ENCODE data around the gene ACRV1. TPM values are rescaled to one million over a fixed set of nuclear protein-coding genes. Genes with fewer than 3 reads are reported as not detected.

Gene ACRV1
- total and polyA plus RNA-seq, 12 donors = not detected

- no peaks in the 10 kb centered on the region for H3K4me1 ChIP-seq
- no peak overlapping the region for H3K27ac ChIP-seq
- H3K27me3 ChIP-seq = no peaks in the 10 kb centered on the region
- intact Hi-C loops (cut with DNase I) = no loop called here
- H3K36me3 ChIP-seq = peaks cover 0 to 5% (median 0%) of the 10 kb centered on the region in 9 donors
- WGBS, 2 donors = 97 to 99% methylated on average over 3 of the region's 3 CpGs
- DNase-seq (no peak), ATAC-seq (no peak)
- H3K9me3 ChIP-seq = peaks cover 0 to 38% (median 3%) of the 10 kb centered on the region in 11 donors
- no peak for TF ChIP-seq CTCF (IDR thresholded peaks at IDR 0.05)
- no peak overlapping the region for H3K4me3 ChIP-seq
Observed at GRCh38 chr11:125663910-125664309, 16.7 kb downstream of the ACRV1 start.

GRCh38 chr11:125662689-125663088, 18.0 kb downstream of the ACRV1 start:
- Histone ChIP-seq H3K27me3 (no peaks in the 10 kb centered on the region), H3K27ac (no peak overlapping the region), H3K4me1 (no peaks in the 10 kb centered on the region), H3K36me3 (peaks cover 0 to 5% (median 0%) of the 10 kb centered on the region in 9 donors), H3K4me3 (no peak overlapping the region), H3K9me3 (peaks cover 0 to 38% (median 3%) of the 10 kb centered on the region in 11 donors)
- ATAC-seq = no peak
- TF ChIP-seq CTCF (IDR thresholded peaks at IDR 0.05) = no peak
- intact Hi-C loops (cut with DNase I) = no loop called here
- 94 to 98% methylated on average over 2 of the region's 2 CpGs for WGBS, 2 donors
- no peak for DNase-seq

- no peaks in the 10 kb centered on the region for H3K9me3 ChIP-seq
- H3K4me3 ChIP-seq = no peak overlapping the region
- H3K27me3 ChIP-seq = no peaks in the 10 kb centered on the region
- DNase-seq (no peak), ATAC-seq (no peak)
- intact Hi-C loops (cut with DNase I) = no loop called here
- peaks cover 0 to 30% (median 0%) of the 10 kb centered on the region in 9 donors for H3K36me3 ChIP-seq
- no peaks in the 10 kb centered on the region for H3K4me1 ChIP-seq
- no peak overlapping the region for H3K27ac ChIP-seq
- TF ChIP-seq CTCF (IDR thresholded peaks at IDR 0.05) = no peak
- 91 to 94% methylated on average over 6 of the region's 6 CpGs for WGBS, 2 donors
Observed at GRCh38 chr11:125649465-125650166, 31.0 kb downstream of the ACRV1 start.

GRCh38 chr11:125645871-125646270, 34.8 kb downstream of the ACRV1 start:
- intact Hi-C loops (cut with DNase I) = no loop called here

More at GRCh38 chr11:125645871-125646270, 34.8 kb downstream of the ACRV1 start:
- Histone ChIP-seq H3K27ac (no peak overlapping the region), H3K36me3 (peaks cover 0 to 35% (median 0%) of the 10 kb centered on the region in 9 donors), H3K4me3 (no peak overlapping the region), H3K27me3 (no peaks in the 10 kb centered on the region), H3K4me1 (no peaks in the 10 kb centered on the region), H3K9me3 (no peaks in the 10 kb centered on the region)
- no peak for DNase-seq
- ATAC-seq = no peak
- WGBS, 2 donors = 95% methylated on average over 3 of the region's 3 CpGs
- TF ChIP-seq CTCF (IDR thresholded peaks at IDR 0.05) = no peak
